Ascending aorta (tissue), 2 donors: Measurements from ENCODE around the gene CACNA2D1. TPM values are rescaled to one million over a fixed set of nuclear protein-coding genes. Genes with fewer than 3 reads are reported as not detected.

Source experiments
- DNase-seq, 2 donors: peaks; one replicate each; pipeline ENCODE4 v3.0.0-alpha.2; 2019; ENCODE audit warnings: low spot score in 2 of 2
- H3K27ac ChIP-seq, 2 donors: fragments of 200-600 bp; sonication (generic); one replicate each; pipeline ENCODE4 v1.5.1; 2016 to 2017; ENCODE audit warnings: mild to moderate bottlenecking in 1 of 2
- H3K27me3 ChIP-seq: fragments of 200-600 bp; sonication (generic); one replicate; pipeline ENCODE4 v1.5.1; 2017
- H3K36me3 ChIP-seq, 2 donors: fragments of 200-600 bp; sonication (generic); one replicate each; pipeline ENCODE4 v1.5.1; 2016
- H3K4me1 ChIP-seq, 2 donors: fragments of 200-600 bp; sonication (generic); one replicate each; pipeline ENCODE4 v1.5.1; 2016 to 2017; ENCODE audit warnings: mild to moderate bottlenecking in 1 of 2
- H3K4me3 ChIP-seq, 2 donors: fragments of 200-600 bp; sonication (generic); one replicate each; pipeline ENCODE4 v1.5.1; 2016 to 2017; ENCODE audit warnings: mild to moderate bottlenecking in 1 of 2
- H3K9me3 ChIP-seq, 2 donors: fragments of 200-600 bp; sonication (generic); one replicate each; pipeline ENCODE4 v1.5.1; 2016
- intact Hi-C: fragments of 100-400 bp; cut with DNase I; formaldehyde crosslinking; loops from one replicate; pipeline ENCODE4 v1.15.1; 2023
- total RNA-seq: library from RNA; depleted of rRNA; stranded (reverse); fragments of >200 nt; gene quantifications from one replicate; pipeline ENCODE4 v1.1.0, GENCODE V29; 2016
- TF ChIP-seq, protein P1 (sequence below), 3 experiments: fragments of 200-600 bp in 2 of 3; fragments of 450-650 bp in 1 of 3; sonication (generic) in 2 of 3; IDR thresholded peaks; one replicate each; pipeline ENCODE4 v1.5.1; 2016 to 2019; ENCODE audit warnings: antibody characterized with exemption in 3 of 3, mild to moderate bottlenecking in 1 of 3, moderate library complexity in 1 of 3

The CACNA2D1 gene
- total RNA-seq, 1 donor from 2014 or later = 17.3 TPM

DNA sequence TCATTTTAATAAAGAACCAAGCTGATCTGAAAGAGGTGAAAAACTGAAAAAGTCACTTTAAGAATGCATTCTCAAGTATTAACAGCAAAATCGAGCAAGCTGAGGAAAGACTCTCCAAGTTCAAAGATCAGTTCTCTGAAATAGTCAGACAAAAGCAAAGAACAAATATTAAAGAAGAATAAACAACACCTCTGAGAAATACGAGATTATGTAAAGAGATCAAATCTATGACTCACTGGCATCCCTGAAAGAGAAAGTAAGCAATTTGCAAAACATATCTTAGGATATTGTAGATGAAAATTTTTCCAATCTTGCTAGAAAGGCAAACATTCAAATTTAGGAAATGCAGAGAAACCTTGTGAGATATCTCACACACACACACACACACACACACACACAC lies 535.4 kb downstream of the CACNA2D1 start:
- DNase-seq = no peak
- intact Hi-C loops = no loop called here
- H3K4me1 ChIP-seq = no peaks in the 10 kb centered on the region
- no peak overlapping the region for H3K27ac ChIP-seq
- TF ChIP-seq, protein P1, sequence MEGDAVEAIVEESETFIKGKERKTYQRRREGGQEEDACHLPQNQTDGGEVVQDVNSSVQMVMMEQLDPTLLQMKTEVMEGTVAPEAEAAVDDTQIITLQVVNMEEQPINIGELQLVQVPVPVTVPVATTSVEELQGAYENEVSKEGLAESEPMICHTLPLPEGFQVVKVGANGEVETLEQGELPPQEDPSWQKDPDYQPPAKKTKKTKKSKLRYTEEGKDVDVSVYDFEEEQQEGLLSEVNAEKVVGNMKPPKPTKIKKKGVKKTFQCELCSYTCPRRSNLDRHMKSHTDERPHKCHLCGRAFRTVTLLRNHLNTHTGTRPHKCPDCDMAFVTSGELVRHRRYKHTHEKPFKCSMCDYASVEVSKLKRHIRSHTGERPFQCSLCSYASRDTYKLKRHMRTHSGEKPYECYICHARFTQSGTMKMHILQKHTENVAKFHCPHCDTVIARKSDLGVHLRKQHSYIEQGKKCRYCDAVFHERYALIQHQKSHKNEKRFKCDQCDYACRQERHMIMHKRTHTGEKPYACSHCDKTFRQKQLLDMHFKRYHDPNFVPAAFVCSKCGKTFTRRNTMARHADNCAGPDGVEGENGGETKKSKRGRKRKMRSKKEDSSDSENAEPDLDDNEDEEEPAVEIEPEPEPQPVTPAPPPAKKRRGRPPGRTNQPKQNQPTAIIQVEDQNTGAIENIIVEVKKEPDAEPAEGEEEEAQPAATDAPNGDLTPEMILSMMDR (IDR thresholded peaks at IDR 0.05) = no peak
- no peaks in the 10 kb centered on the region for H3K27me3 ChIP-seq
- no peak overlapping the region for H3K4me3 ChIP-seq
- no peaks in the 10 kb centered on the region for H3K9me3 ChIP-seq
- H3K36me3 ChIP-seq = no peaks in the 10 kb centered on the region

DNA sequence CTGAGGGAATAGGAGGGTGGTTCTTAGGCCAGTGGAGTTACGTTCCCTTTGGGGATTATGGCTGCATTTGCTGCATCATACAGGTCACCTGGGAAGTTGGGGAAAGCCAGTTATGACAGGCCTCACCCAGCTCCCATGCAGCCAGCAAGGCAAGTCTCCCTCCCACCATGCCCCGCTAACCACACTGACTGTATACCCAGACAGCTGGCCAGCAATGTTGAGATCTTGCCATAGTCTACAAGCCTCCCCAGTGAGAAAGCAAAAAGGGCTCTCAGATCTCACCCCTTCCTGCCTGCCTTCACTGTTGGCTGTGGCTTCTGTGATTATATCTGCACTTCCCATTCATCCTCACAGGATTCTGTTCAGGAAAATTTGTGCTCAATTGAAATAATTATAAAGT lies 540.5 kb downstream of the CACNA2D1 start:
- no peaks in the 10 kb centered on the region for H3K36me3 ChIP-seq
- DNase-seq = no peak
- intact Hi-C loops = no loop called here
- no peaks in the 10 kb centered on the region for H3K4me1 ChIP-seq
- no peaks in the 10 kb centered on the region for H3K27me3 ChIP-seq
- TF ChIP-seq, protein P1 (IDR thresholded peaks at IDR 0.05) = no peak
- H3K27ac ChIP-seq = no peak overlapping the region
- H3K9me3 ChIP-seq = no peaks in the 10 kb centered on the region
- H3K4me3 ChIP-seq = no peak overlapping the region

DNA sequence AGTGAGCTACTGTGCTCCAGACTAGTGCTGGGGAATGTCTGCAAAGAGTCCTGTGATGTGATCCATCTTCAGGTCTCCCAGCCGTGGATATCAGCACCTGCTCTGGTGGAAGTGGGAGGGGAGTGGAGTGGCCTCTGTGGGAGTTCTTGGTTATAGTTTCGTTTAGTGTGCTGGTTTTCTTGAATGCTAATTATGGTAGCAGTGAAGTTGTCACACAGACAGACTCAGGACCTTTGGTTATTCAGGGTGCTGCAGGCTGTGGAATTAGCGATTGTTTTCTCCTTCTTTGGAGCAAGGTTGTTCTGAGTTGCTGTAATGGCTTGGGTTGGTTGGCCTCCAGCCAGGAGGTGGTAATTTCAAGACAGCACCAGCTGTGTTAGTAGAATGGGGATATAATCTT lies 541.0 kb downstream of the CACNA2D1 start:
- H3K36me3 ChIP-seq = no peaks in the 10 kb centered on the region
- intact Hi-C loops = no loop called here

More for the DNA sequence above, 541.0 kb downstream of the CACNA2D1 start:
- no peak overlapping the region for H3K27ac ChIP-seq
- no peak overlapping the region for H3K4me3 ChIP-seq
- DNase-seq = no peak
- no peaks in the 10 kb centered on the region for H3K9me3 ChIP-seq
- TF ChIP-seq, protein P1 (IDR thresholded peaks at IDR 0.05) = no peak
- H3K27me3 ChIP-seq = no peaks in the 10 kb centered on the region
- H3K4me1 ChIP-seq = no peaks in the 10 kb centered on the region
